ENCODE measurements around the gene PCDH9.

The PCDH9 gene

GRCh38 chr13:66559093-66559492 is 671.0 kb downstream of the PCDH9 start:
- DNase-seq (ENCODE audit: low read depth in 1 of 2, low spot score in 1 of 2): no peak
- no peak for TF ChIP-seq JUND (IDR thresholded peaks at IDR 0.05; ENCODE audit: low read depth)
- in situ Hi-C loops (cut with HindIII; ENCODE audit: low pct_unique_long_range_greater_than_20kb, low sequenced_read_pairs): no loop called here

DNA sequence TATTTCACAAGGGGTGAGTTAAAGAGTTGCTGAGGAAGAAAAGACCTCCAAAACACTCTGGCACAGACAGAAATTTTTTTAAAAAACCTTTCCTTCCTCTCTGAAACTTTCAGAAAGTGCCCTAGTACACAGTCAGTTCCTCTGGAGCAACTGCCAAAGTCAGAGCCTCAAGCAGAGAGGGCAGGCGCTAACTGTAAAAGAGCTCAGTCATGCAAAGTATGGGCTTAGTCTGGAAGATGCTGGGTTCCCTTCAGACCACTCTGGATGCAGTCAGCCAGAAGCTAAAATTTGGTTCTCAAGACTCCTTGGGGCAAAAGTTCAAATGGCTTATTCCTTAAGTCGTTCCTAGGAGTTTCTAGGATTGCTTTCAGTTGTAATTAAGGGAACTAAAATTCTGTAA is 671.6 kb downstream of the PCDH9 start:
- DNase-seq (ENCODE audit: low read depth in 1 of 2, low spot score in 1 of 2): no peak
- in situ Hi-C loops (cut with HindIII; ENCODE audit: low pct_unique_long_range_greater_than_20kb, low sequenced_read_pairs): no loop called here
- TF ChIP-seq JUND (IDR thresholded peaks at IDR 0.05; ENCODE audit: low read depth): no peak

DNA sequence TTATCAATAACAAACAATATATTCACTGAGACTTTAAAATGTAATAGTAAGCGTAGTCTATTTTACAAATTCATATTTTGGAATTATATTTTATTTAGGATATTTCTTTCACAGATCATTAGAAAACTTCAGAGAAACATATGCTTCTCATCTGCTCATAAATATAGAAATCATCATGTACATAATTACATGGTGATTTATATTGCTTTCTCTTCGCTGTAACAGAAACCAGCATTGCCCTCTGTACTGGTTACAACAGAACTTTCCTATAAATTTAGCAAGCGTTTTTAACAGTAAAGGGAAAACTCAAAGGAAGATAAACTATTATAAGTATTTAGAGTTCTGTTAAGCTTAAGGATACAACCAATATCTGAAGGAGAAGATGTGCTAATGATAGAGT is 672.8 kb downstream of the PCDH9 start:
- no peak for TF ChIP-seq JUND (IDR thresholded peaks at IDR 0.05; ENCODE audit: low read depth)
- in situ Hi-C loops (cut with HindIII; ENCODE audit: low pct_unique_long_range_greater_than_20kb, low sequenced_read_pairs): no loop called here
- no peak for DNase-seq (ENCODE audit: low read depth in 1 of 2, low spot score in 1 of 2)

GRCh38 chr13:66556306-66556705 is 673.8 kb downstream of the PCDH9 start:
- in situ Hi-C loops (cut with HindIII; ENCODE audit: low pct_unique_long_range_greater_than_20kb, low sequenced_read_pairs): no loop called here
- no peak for TF ChIP-seq JUND (IDR thresholded peaks at IDR 0.05; ENCODE audit: low read depth)
- no peak for DNase-seq (ENCODE audit: low read depth in 1 of 2, low spot score in 1 of 2)

DNA sequence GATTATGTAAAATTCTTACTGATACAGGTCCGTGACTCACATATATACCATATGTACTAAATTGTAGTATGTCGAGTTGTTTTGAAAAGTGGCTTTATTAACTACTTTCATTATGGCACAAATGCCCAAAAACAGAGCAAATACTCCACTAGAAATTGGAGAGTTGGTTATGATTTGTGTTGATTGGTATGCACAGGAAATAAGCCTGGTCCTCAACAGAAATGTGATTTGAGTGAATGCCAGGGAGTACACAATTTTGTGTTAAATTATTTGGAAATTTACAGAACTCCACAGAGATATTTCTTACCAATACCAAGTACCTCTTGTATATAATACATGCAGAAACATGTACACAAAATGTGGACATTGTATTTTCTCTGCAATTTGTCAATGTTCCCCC is 676.7 kb downstream of the PCDH9 start:
- in situ Hi-C loops (cut with HindIII; ENCODE audit: low pct_unique_long_range_greater_than_20kb, low sequenced_read_pairs): no loop called here

GRCh38 chr13:66551128-66551527 is 679.0 kb downstream of the PCDH9 start:
- TF ChIP-seq JUND (IDR thresholded peaks at IDR 0.05; ENCODE audit: low read depth): no peak
- in situ Hi-C loops (cut with HindIII; ENCODE audit: low pct_unique_long_range_greater_than_20kb, low sequenced_read_pairs): no loop called here
- no peak for DNase-seq (ENCODE audit: low read depth in 1 of 2, low spot score in 1 of 2)

More for the DNA sequence above, 676.7 kb downstream of the PCDH9 start:
- DNase-seq (ENCODE audit: low read depth in 1 of 2, low spot score in 1 of 2): no peak
- no peak for TF ChIP-seq JUND (IDR thresholded peaks at IDR 0.05; ENCODE audit: low read depth)

DNA sequence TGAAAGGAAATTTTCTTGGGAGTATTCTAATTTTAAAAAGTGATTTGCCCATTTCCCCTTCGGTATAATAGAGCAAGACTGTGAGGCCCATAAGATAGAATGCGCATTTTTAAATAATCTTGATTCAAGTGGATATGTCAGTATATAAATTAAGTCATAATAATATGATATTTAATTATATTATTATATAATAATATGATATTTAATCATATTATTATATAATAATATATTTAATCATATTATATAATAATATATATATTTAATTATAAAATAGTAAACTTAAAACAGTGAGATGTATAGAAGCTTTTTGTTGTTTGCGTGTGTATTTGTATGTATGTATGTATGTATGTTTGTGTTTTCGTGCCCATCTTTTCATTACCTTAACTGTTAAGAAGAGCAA is 682.5 kb downstream of the PCDH9 start:
- in situ Hi-C loops (cut with HindIII; ENCODE audit: low pct_unique_long_range_greater_than_20kb, low sequenced_read_pairs): no loop called here
- TF ChIP-seq JUND (IDR thresholded peaks at IDR 0.05; ENCODE audit: low read depth): no peak
- no peak for DNase-seq (ENCODE audit: low read depth in 1 of 2, low spot score in 1 of 2)

DNA sequence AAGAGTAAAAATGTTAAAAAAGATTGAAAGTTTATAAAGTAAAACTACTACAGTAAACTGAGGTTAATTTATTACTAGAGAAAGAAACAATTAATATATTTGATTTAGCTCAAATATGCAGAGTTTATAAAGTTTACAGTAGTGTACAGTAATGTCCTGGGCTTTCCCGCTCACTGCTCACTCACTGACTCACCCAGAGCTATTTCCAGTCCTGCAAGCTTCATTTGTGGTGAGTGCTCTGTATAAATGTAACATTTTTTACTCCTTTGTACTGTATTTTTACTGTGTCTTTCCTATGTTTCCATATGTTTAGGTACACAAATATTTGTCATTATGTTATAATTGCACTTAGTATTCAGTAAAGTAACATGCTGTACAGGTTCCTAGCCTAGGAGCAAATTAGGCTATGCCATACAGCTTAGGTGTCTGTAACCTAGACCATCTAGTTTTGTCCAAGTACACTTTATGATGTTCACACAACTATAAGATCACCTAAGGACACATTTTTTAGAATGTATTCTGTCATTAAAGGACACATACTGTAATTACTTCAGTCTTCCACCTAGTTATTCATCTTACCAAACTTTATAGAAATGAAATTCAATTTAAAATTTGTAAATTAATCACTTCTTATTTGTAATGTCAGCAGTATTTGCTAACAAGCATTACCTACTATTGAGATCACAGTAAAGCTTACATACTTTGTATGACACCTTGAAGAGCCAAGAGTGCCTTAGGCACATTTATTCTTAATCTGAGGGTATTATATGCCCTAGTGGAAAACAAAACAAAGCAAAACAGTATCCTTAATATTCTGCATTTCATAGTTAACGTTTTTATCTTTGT is 683.4 kb downstream of the PCDH9 start:
- no peak for DNase-seq (ENCODE audit: low read depth in 1 of 2, low spot score in 1 of 2)
- no peak for TF ChIP-seq JUND (IDR thresholded peaks at IDR 0.05; ENCODE audit: low read depth)
- in situ Hi-C loops (cut with HindIII; ENCODE audit: low pct_unique_long_range_greater_than_20kb, low sequenced_read_pairs): no loop called here

DNA sequence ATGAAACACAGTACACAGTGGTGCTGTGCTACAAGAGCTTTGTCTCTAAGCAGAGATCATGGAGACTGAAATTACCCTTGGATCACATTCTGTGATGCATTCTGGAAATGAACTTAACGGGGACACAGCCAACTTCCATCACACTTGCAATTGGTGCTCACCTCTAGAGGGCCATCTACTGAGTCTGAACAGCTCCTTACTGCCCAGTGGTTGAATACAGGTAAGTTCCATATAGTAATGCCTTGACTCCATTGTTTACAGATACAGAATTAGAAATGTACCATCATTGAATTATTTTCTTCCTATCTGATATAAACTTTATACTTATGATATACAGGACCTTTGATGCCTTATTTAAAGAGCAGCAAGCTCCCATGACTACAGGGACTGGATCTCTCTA is 686.4 kb downstream of the PCDH9 start:
- no peak for TF ChIP-seq JUND (IDR thresholded peaks at IDR 0.05; ENCODE audit: low read depth)
- in situ Hi-C loops (cut with HindIII; ENCODE audit: low pct_unique_long_range_greater_than_20kb, low sequenced_read_pairs): no loop called here
- DNase-seq (ENCODE audit: low read depth in 1 of 2, low spot score in 1 of 2): peak in 1 of 2 experiments; percentile 30

GRCh38 chr13:66537417-66537816 is 692.7 kb downstream of the PCDH9 start:
- TF ChIP-seq JUND (IDR thresholded peaks at IDR 0.05; ENCODE audit: low read depth): no peak
- in situ Hi-C loops (cut with HindIII; ENCODE audit: low pct_unique_long_range_greater_than_20kb, low sequenced_read_pairs): no loop called here

DNA sequence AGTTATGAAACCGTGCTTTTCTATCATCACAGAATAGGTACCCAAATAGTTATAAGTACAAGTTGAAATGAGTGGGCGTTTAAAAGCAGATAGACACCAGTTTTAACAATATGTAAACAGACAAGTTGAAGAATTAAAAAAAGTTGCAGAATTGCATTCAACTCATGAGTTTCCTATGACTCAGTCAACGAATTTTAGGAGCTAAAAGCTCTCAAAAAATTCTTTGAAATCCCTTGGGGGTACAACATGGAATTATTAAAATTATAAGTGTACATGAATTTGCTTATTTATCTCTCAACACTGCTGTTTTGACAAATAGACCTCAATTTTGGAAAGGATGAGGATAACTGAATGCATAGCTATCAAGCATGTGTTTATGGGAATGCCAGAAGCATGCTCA is 693.4 kb downstream of the PCDH9 start:
- no peak for TF ChIP-seq JUND (IDR thresholded peaks at IDR 0.05; ENCODE audit: low read depth)
- no peak for DNase-seq (ENCODE audit: low read depth in 1 of 2, low spot score in 1 of 2)
- in situ Hi-C loops (cut with HindIII; ENCODE audit: low pct_unique_long_range_greater_than_20kb, low sequenced_read_pairs): no loop called here

More at GRCh38 chr13:66537417-66537816, 692.7 kb downstream of the PCDH9 start:
- DNase-seq (ENCODE audit: low read depth in 1 of 2, low spot score in 1 of 2): no peak

GRCh38 chr13:66534561-66534960 is 695.6 kb downstream of the PCDH9 start:
- no peak for TF ChIP-seq JUND (IDR thresholded peaks at IDR 0.05; ENCODE audit: low read depth)
- in situ Hi-C loops (cut with HindIII; ENCODE audit: low pct_unique_long_range_greater_than_20kb, low sequenced_read_pairs): no loop called here
- no peak for DNase-seq (ENCODE audit: low read depth in 1 of 2, low spot score in 1 of 2)

DNA sequence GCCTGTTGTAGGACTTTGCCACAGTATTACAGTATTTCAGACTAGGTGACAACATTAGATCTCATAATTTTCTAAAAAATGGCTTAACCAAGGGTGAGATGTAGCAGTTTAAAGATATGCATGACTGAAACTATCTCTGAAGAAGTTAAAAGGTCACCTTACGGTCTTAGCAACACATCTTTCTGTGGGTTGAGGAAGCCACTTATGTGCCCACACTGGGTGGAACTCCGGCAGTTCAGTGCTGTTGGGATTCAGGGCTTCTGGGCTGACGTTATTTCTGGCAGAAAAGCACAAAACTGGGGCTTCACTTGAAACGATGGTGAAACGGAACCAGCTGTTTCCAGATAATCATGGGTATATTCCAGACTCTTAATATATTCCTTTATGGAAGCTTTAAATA is 697.3 kb downstream of the PCDH9 start:
- in situ Hi-C loops (cut with HindIII; ENCODE audit: low pct_unique_long_range_greater_than_20kb, low sequenced_read_pairs): no loop called here
- TF ChIP-seq JUND (IDR thresholded peaks at IDR 0.05; ENCODE audit: low read depth): no peak
- no peak for DNase-seq (ENCODE audit: low read depth in 1 of 2, low spot score in 1 of 2)

DNA sequence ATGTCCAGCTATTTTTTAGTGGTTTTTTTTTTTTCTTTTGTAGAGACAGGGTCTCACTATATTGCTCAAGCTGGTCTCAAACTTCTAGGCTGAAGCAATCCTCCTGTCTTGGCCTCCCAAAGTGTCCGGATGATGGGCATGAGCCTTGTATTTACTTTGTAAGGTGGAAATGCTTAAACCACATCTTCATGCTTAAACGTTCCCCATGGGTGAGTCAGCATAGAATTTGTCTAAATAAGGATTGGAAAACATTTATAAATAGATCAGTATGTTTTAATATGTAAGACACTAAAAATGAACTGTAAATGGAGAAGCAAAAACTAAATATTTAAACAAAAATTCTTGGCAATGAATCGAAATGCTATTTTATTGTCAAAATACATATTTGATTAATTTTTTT is 698.0 kb downstream of the PCDH9 start:
- DNase-seq (ENCODE audit: low read depth in 1 of 2, low spot score in 1 of 2): no peak
- no peak for TF ChIP-seq JUND (IDR thresholded peaks at IDR 0.05; ENCODE audit: low read depth)
- in situ Hi-C loops (cut with HindIII; ENCODE audit: low pct_unique_long_range_greater_than_20kb, low sequenced_read_pairs): no loop called here
